NCI-H345 treated with DMSO at 0.1 percent for 48 hours (cell line): ENCODE measurements around the gene FMR1.

Experiments
- DNase-seq: peaks from one replicate; lab custom pipeline; 2025; ENCODE audit not compliant: unreplicated experiment; lab: John Stamatoyannopoulos, UW

Gene FMR1

GRCh38 chrX:147914591-147914990 lies 2.9 kb downstream of the FMR1 start:
- no peak for DNase-seq

GRCh38 chrX:147916375-147916968 lies 4.8 kb downstream of the FMR1 start:
- DNase-seq = no peak

- no peak for DNase-seq
Measured at GRCh38 chrX:147917700-147918695, 6.3 kb downstream of the FMR1 start.

GRCh38 chrX:147920161-147920666 lies 8.5 kb downstream of the FMR1 start:
- DNase-seq = no peak

GRCh38 chrX:147923605-147924004 lies 11.9 kb downstream of the FMR1 start:
- DNase-seq = no peak

- DNase-seq = no peak
Measured at GRCh38 chrX:147927256-147927655, 15.5 kb downstream of the FMR1 start.

- DNase-seq = no peak
Measured at GRCh38 chrX:147933815-147934214, 22.1 kb downstream of the FMR1 start.

- DNase-seq = no peak
Measured at GRCh38 chrX:147935156-147935758, 23.5 kb downstream of the FMR1 start.

- DNase-seq = no peak
Measured at GRCh38 chrX:147945286-147945685, 33.6 kb downstream of the FMR1 start.

- no peak for DNase-seq
Measured at GRCh38 chrX:147948531-147948930, 36.8 kb downstream of the FMR1 start.

- DNase-seq = no peak
Measured at GRCh38 chrX:147950352-147950751, 38.6 kb downstream of the FMR1 start.

GRCh38 chrX:147953976-147954375 lies 42.3 kb downstream of the FMR1 start:
- no peak for DNase-seq

GRCh38 chrX:147957291-147957690 lies 45.6 kb downstream of the FMR1 start:
- DNase-seq = no peak

GRCh38 chrX:147958291-147958690 lies 46.6 kb downstream of the FMR1 start:
- DNase-seq = no peak

- DNase-seq = no peak
Measured at GRCh38 chrX:147960722-147961121, 49.0 kb downstream of the FMR1 start.

- no peak for DNase-seq
Measured at GRCh38 chrX:147962476-147962875, 50.8 kb downstream of the FMR1 start.

- DNase-seq = no peak
Measured at GRCh38 chrX:147978931-147979330, 67.2 kb downstream of the FMR1 start.

- DNase-seq = no peak
Measured at GRCh38 chrX:147981038-147981752, 69.5 kb downstream of the FMR1 start, which contains the start of gene FMR1NB. TSS of gene FMR1NB (plus strand) at chrX:147981337. CDS start at chrX:147981403, 66 bp downstream.
